ENCODE data around the gene ART5.

ART5 gene

GRCh38 chr11:3641701-3642070 lies at the start of gene ART5:
TSS of gene ART5 (minus strand) at chr11:3641992. CDS start at chr11:3641862, 130 bp downstream.
- in situ Hi-C loops (cut with MboI; ENCODE audit: low pct_unique_long_range_greater_than_20kb, low sequenced_read_pairs, unreplicated experiment) = no loop called here
- no peak for TF ChIP-seq CTCF (IDR thresholded peaks at IDR 0.05; ENCODE audit: extremely low read depth, insufficient read depth, missing control alignments)
- DNase-seq (ENCODE audit: low spot score) = no peak

GRCh38 chr11:3686751-3687150 lies 45.0 kb upstream of the ART5 start:
- in situ Hi-C loops (cut with MboI; ENCODE audit: low pct_unique_long_range_greater_than_20kb, low sequenced_read_pairs, unreplicated experiment) = no loop called here
- no peak for TF ChIP-seq CTCF (IDR thresholded peaks at IDR 0.05; ENCODE audit: extremely low read depth, insufficient read depth, missing control alignments)
- no peak for DNase-seq (ENCODE audit: low spot score)

- DNase-seq (ENCODE audit: low spot score) = no peak
- TF ChIP-seq CTCF (IDR thresholded peaks at IDR 0.05; ENCODE audit: extremely low read depth, insufficient read depth, missing control alignments) = no peak
- in situ Hi-C loops (cut with MboI; ENCODE audit: low pct_unique_long_range_greater_than_20kb, low sequenced_read_pairs, unreplicated experiment) = no loop called here
These were observed 44.1 kb upstream of the ART5 start for GRCh38 chr11:3685923-3686322.

GRCh38 chr11:3684819-3685172 lies 43.0 kb upstream of the ART5 start:
- in situ Hi-C loops (cut with MboI; ENCODE audit: low pct_unique_long_range_greater_than_20kb, low sequenced_read_pairs, unreplicated experiment) = no loop called here
- no peak for DNase-seq (ENCODE audit: low spot score)

GRCh38 chr11:3684129-3684818 lies 42.5 kb upstream of the ART5 start:
- no peak for TF ChIP-seq CTCF (IDR thresholded peaks at IDR 0.05; ENCODE audit: extremely low read depth, insufficient read depth, missing control alignments)
- no peak for DNase-seq (ENCODE audit: low spot score)
- in situ Hi-C loops (cut with MboI; ENCODE audit: low pct_unique_long_range_greater_than_20kb, low sequenced_read_pairs, unreplicated experiment) = no loop called here

More at GRCh38 chr11:3684819-3685172, 43.0 kb upstream of the ART5 start:
- no peak for TF ChIP-seq CTCF (IDR thresholded peaks at IDR 0.05; ENCODE audit: extremely low read depth, insufficient read depth, missing control alignments)

GRCh38 chr11:3683039-3683438 lies 41.2 kb upstream of the ART5 start:
- in situ Hi-C loops (cut with MboI; ENCODE audit: low pct_unique_long_range_greater_than_20kb, low sequenced_read_pairs, unreplicated experiment) = no loop called here
- TF ChIP-seq CTCF (IDR thresholded peaks at IDR 0.05; ENCODE audit: extremely low read depth, insufficient read depth, missing control alignments) = no peak
- DNase-seq (ENCODE audit: low spot score) = no peak
